ENCODE measurements around the gene AMPH.

AMPH gene

DNA sequence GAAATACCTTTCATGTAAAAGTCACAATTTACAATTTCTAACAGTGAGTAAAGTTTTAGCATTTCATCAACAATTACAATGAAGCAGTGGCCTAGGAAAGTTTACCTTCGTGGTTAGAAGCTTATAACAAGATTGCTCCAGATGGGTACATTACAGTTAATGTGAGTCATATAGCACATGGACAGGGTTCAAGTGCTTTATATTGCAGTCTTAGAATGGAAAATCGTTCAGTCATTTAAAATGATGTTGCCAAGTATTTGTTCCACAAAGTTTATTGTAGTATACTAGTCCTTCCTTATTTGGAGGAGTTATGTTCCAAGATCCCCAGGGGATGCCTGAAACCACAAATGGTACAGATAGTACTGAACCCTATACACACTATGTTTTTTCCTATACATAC is 183.1 kb downstream of the AMPH start:
- Histone ChIP-seq H3K27ac (no peak overlapping the region), H4K20me1 (ENCODE audit: insufficient read depth) (no peaks in the 10 kb centered on the region), H3K4me1 (ENCODE audit: low read depth, poor library complexity, severe bottlenecking) (no peaks in the 10 kb centered on the region), H2AFZ (ENCODE audit: low read depth) (no peak overlapping the region), H3K27me3 (ENCODE audit: insufficient read depth, low read depth) (no peaks in the 10 kb centered on the region), H3K4me3 (IDR thresholded peaks at IDR 0.05; ENCODE audit: insufficient read depth, low read depth, low read length) (no peak overlapping the region), H3K9ac (no peak overlapping the region), H3K36me3 (ENCODE audit: insufficient read depth) (no peaks in the 10 kb centered on the region), H3K4me2 (no peak overlapping the region), H3K79me2 (ENCODE audit: insufficient read depth, low read depth) (no peaks in the 10 kb centered on the region)
- TF ChIP-seq, protein P1, sequence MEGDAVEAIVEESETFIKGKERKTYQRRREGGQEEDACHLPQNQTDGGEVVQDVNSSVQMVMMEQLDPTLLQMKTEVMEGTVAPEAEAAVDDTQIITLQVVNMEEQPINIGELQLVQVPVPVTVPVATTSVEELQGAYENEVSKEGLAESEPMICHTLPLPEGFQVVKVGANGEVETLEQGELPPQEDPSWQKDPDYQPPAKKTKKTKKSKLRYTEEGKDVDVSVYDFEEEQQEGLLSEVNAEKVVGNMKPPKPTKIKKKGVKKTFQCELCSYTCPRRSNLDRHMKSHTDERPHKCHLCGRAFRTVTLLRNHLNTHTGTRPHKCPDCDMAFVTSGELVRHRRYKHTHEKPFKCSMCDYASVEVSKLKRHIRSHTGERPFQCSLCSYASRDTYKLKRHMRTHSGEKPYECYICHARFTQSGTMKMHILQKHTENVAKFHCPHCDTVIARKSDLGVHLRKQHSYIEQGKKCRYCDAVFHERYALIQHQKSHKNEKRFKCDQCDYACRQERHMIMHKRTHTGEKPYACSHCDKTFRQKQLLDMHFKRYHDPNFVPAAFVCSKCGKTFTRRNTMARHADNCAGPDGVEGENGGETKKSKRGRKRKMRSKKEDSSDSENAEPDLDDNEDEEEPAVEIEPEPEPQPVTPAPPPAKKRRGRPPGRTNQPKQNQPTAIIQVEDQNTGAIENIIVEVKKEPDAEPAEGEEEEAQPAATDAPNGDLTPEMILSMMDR (conservative IDR thresholded peaks at IDR 0.05; ENCODE audit: low read depth, low read length) = no peak

DNA sequence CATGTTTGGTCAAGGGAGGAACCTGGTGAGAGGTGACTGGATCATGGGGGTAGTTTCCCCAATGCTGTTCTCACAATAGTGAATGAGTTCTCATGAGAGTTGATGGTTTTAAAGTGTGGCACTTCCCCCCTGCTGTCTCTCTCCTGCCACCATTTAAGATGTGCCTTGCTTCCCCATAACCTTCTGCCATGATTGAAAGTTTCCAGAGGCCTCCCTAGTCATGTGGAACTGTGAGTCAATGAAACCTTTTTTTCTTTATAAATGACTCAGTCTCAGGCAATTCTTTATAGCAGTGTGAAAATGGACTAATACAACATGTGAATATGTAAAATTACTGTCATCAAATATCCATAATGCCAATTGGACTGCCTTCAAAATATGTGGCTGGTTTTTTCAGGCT is 192.2 kb downstream of the AMPH start:
- no peak overlapping the region for H2AFZ ChIP-seq (ENCODE audit: low read depth)
- H3K27ac ChIP-seq = no peak overlapping the region
- no peaks in the 10 kb centered on the region for H3K79me2 ChIP-seq (ENCODE audit: insufficient read depth, low read depth)
- H3K27me3 ChIP-seq (ENCODE audit: insufficient read depth, low read depth) = no peaks in the 10 kb centered on the region
- no peaks in the 10 kb centered on the region for H3K36me3 ChIP-seq (ENCODE audit: insufficient read depth)
- H3K4me1 ChIP-seq (ENCODE audit: low read depth, poor library complexity, severe bottlenecking) = no peaks in the 10 kb centered on the region
- no peak overlapping the region for H3K4me2 ChIP-seq
- TF ChIP-seq, protein P1 (conservative IDR thresholded peaks at IDR 0.05; ENCODE audit: low read depth, low read length) = no peak
- no peaks in the 10 kb centered on the region for H4K20me1 ChIP-seq (ENCODE audit: insufficient read depth)
- H3K9ac ChIP-seq = no peak overlapping the region
- H3K4me3 ChIP-seq (IDR thresholded peaks at IDR 0.05; ENCODE audit: insufficient read depth, low read depth, low read length) = no peak overlapping the region

DNA sequence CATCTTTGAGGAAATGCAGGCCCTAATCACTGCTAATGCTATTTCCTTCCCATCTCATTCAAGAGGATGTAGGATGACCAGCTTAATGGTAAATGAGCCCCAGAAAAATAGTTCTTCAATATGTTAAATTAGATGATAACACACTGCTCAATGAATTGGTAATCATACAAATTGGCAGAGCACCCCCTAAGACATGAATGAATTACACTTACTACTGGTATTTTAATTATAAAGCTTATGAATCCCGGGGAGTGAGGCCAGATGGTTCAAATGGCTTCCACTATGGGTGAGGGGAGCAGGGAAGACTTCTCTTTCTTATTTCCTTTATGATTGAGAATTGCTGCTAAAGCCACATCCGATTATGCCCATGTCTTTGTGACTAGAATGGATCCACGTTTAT is 198.5 kb downstream of the AMPH start:
- no peaks in the 10 kb centered on the region for H3K36me3 ChIP-seq (ENCODE audit: insufficient read depth)

DNA sequence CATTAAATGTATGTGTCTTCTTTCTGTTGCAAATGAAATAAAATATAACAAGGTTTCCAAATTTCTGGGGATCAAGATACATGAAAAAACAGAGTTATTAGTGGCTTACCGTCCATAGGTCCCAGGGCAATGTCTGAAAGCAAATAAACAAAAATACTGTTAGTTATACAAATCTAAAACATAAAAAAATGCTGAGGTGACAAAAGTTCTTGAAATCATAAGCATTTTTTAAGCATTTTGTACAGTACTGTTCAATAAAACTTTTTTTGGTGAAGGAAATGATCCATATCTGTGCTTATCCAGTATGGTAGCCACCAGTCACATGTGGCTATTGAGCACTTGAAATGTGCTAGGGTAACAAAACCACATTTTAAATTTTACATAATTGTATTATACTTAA is 199.1 kb downstream of the AMPH start:
- TF ChIP-seq, protein P1 (conservative IDR thresholded peaks at IDR 0.05; ENCODE audit: low read depth, low read length) = no peak
- H3K4me3 ChIP-seq (IDR thresholded peaks at IDR 0.05; ENCODE audit: insufficient read depth, low read depth, low read length) = no peak overlapping the region
- H3K79me2 ChIP-seq (ENCODE audit: insufficient read depth, low read depth) = no peaks in the 10 kb centered on the region
- no peak overlapping the region for H3K9ac ChIP-seq
- H3K4me1 ChIP-seq (ENCODE audit: low read depth, poor library complexity, severe bottlenecking) = no peaks in the 10 kb centered on the region
- H3K27me3 ChIP-seq (ENCODE audit: insufficient read depth, low read depth) = no peaks in the 10 kb centered on the region
- no peak overlapping the region for H3K27ac ChIP-seq
- H3K4me2 ChIP-seq = no peak overlapping the region
- H4K20me1 ChIP-seq (ENCODE audit: insufficient read depth) = no peaks in the 10 kb centered on the region
- no peak overlapping the region for H2AFZ ChIP-seq (ENCODE audit: low read depth)
- no peaks in the 10 kb centered on the region for H3K36me3 ChIP-seq (ENCODE audit: insufficient read depth)

More for the DNA sequence above, 198.5 kb downstream of the AMPH start:
- Histone ChIP-seq H3K4me1 (ENCODE audit: low read depth, poor library complexity, severe bottlenecking) (no peaks in the 10 kb centered on the region), H2AFZ (ENCODE audit: low read depth) (no peak overlapping the region), H3K79me2 (ENCODE audit: insufficient read depth, low read depth) (no peaks in the 10 kb centered on the region), H3K27me3 (ENCODE audit: insufficient read depth, low read depth) (no peaks in the 10 kb centered on the region), H3K4me2 (no peak overlapping the region), H4K20me1 (ENCODE audit: insufficient read depth) (no peaks in the 10 kb centered on the region), H3K9ac (no peak overlapping the region), H3K4me3 (IDR thresholded peaks at IDR 0.05; ENCODE audit: insufficient read depth, low read depth, low read length) (no peak overlapping the region), H3K27ac (no peak overlapping the region)
- TF ChIP-seq, protein P1 (conservative IDR thresholded peaks at IDR 0.05; ENCODE audit: low read depth, low read length) = no peak
